ENCODE measurements around the gene FYB2.

Gene FYB2

GRCh38 chr1:56710646-56711045, 108.6 kb downstream of the FYB2 start:
- Histone ChIP-seq H3K36me3 (replicated peaks) (no peaks in the 10 kb centered on the region), H3K27ac (no peak overlapping the region), H3K27me3 (replicated peaks) (no peaks in the 10 kb centered on the region), H3K4me3 (ENCODE audit: low read depth, low read length) (no peak overlapping the region)
- in situ Hi-C loops (cut with HindIII; ENCODE audit: low pct_ligation_motif_present, low sequenced_read_pairs): no loop called here
- peak; percentile 29 for DNase-seq
- no peak for TF ChIP-seq CTCF (IDR thresholded peaks at IDR 0.05; ENCODE audit: low read depth, low read length, missing control alignments)

- Histone ChIP-seq H3K4me3 (ENCODE audit: low read depth, low read length) (no peak overlapping the region), H3K27me3 (replicated peaks) (no peaks in the 10 kb centered on the region), H3K36me3 (replicated peaks) (no peaks in the 10 kb centered on the region), H3K27ac (no peak overlapping the region)
- TF ChIP-seq CTCF (IDR thresholded peaks at IDR 0.05; ENCODE audit: low read depth, low read length, missing control alignments): no peak
- in situ Hi-C loops (cut with HindIII; ENCODE audit: low pct_ligation_motif_present, low sequenced_read_pairs): no loop called here
- DNase-seq: no peak
Measured at GRCh38 chr1:56709995-56710394, 109.2 kb downstream of the FYB2 start.

GRCh38 chr1:56709269-56709880, 109.8 kb downstream of the FYB2 start:
- DNase-seq: peak; percentile 39
- in situ Hi-C loops (cut with HindIII; ENCODE audit: low pct_ligation_motif_present, low sequenced_read_pairs): no loop called here
- peak; percentile 40 for TF ChIP-seq CTCF (IDR thresholded peaks at IDR 0.05; ENCODE audit: low read depth, low read length, missing control alignments)
- H3K27ac ChIP-seq: no peak overlapping the region
- H3K27me3 ChIP-seq (replicated peaks): no peaks in the 10 kb centered on the region
- H3K36me3 ChIP-seq (replicated peaks): no peaks in the 10 kb centered on the region
- H3K4me3 ChIP-seq (ENCODE audit: low read depth, low read length): no peak overlapping the region

GRCh38 chr1:56707379-56707778, 111.8 kb downstream of the FYB2 start:
- in situ Hi-C loops (cut with HindIII; ENCODE audit: low pct_ligation_motif_present, low sequenced_read_pairs): no loop called here
- no peak for DNase-seq
- no peak overlapping the region for H3K27ac ChIP-seq
- H3K36me3 ChIP-seq (replicated peaks): no peaks in the 10 kb centered on the region
- no peaks in the 10 kb centered on the region for H3K27me3 ChIP-seq (replicated peaks)
- no peak for TF ChIP-seq CTCF (IDR thresholded peaks at IDR 0.05; ENCODE audit: low read depth, low read length, missing control alignments)
- no peak overlapping the region for H3K4me3 ChIP-seq (ENCODE audit: low read depth, low read length)

GRCh38 chr1:56703747-56704146, 115.5 kb downstream of the FYB2 start:
- TF ChIP-seq CTCF (IDR thresholded peaks at IDR 0.05; ENCODE audit: low read depth, low read length, missing control alignments): no peak
- no peaks in the 10 kb centered on the region for H3K27me3 ChIP-seq (replicated peaks)

GRCh38 chr1:56696663-56697062, 122.5 kb downstream of the FYB2 start:
- Histone ChIP-seq H3K4me3 (ENCODE audit: low read depth, low read length) (no peak overlapping the region), H3K36me3 (replicated peaks) (no peaks in the 10 kb centered on the region), H3K27me3 (replicated peaks) (no peaks in the 10 kb centered on the region), H3K27ac (no peak overlapping the region)
- no peak for DNase-seq
- no peak for TF ChIP-seq CTCF (IDR thresholded peaks at IDR 0.05; ENCODE audit: low read depth, low read length, missing control alignments)
- in situ Hi-C loops (cut with HindIII; ENCODE audit: low pct_ligation_motif_present, low sequenced_read_pairs): no loop called here

More at GRCh38 chr1:56703747-56704146, 115.5 kb downstream of the FYB2 start:
- no peak for DNase-seq
- H3K27ac ChIP-seq: no peak overlapping the region
- in situ Hi-C loops (cut with HindIII; ENCODE audit: low pct_ligation_motif_present, low sequenced_read_pairs): no loop called here
- no peak overlapping the region for H3K4me3 ChIP-seq (ENCODE audit: low read depth, low read length)
- no peaks in the 10 kb centered on the region for H3K36me3 ChIP-seq (replicated peaks)
